HepG2 (cell line): Measurements from ENCODE around the gene SPRY1. TPM values are rescaled to one million over a fixed set of nuclear protein-coding genes. Genes with fewer than 3 reads are reported as not detected.

Experiments
- ATAC-seq: fragments of 200-7000 bp; cut with Tn5 transposase; 3 replicates; pipeline ENCODE4 v1.9.1; 2020; ENCODE audit warnings: mild to moderate bottlenecking, moderate library complexity
- BruUV-seq: library from RNA; stranded (reverse); fragments of 400-500 nt; replicated peaks from 2 replicates; lab custom pipeline; 2021; lab: Mats Ljungman, UMichigan
- CTCF ChIA-PET: fragments of 300-600 bp; formaldehyde crosslinking; extraction: SDS; loops from one replicate; lab custom pipeline; 2021; ENCODE audit warnings: low total read pairs, inconsistent platforms, low intra/inter-chr PET ratio; lab: Yijun Ruan, JAX
- POLR2A ChIA-PET: fragments of 350-600 bp; sonication (Branson Sonifier 250); formaldehyde crosslinking; loops from one replicate; lab custom pipeline; 2020; ENCODE audit warnings: antibody characterized with exemption, inconsistent platforms; lab: Yijun Ruan, JAX
- DNase-seq: peaks from one replicate; pipeline ENCODE4 v3.0.0-alpha.2; 2015; ENCODE audit warnings: low spot score
- FAIRE-seq: peaks from 3 replicates; lab custom pipeline; 2011; peaks lifted over from hg19 to GRCh38; lab: Jason Lieb, UNC
- H2AFZ ChIP-seq: one replicate; pipeline ENCODE4 v1.6.1; 2011; ENCODE audit warnings: low read length, inconsistent platforms
- H3K27ac ChIP-seq: fragments of 300-600 bp; 3 replicates; pipeline ENCODE4 v1.8.0; 2011; ENCODE audit warnings: mixed run types, mild to moderate bottlenecking, mixed read lengths, low read length, inconsistent platforms; ENCODE audit not compliant: insufficient read depth; ENCODE audit errors: extremely low read length
- H3K27me3 ChIP-seq, 2 experiments: fragments of 200-600 bp in 1 of 2; 2 replicates in 1 of 2; 3 replicates in 1 of 2; pipeline versions ENCODE4 v1.6.0 to v1.8.0; 2011; ENCODE audit warnings: low read length in 2 of 2, mild to moderate bottlenecking in 2 of 2, moderate library complexity in 2 of 2, inconsistent platforms in 1 of 2; ENCODE audit not compliant: insufficient read depth in 2 of 2, control insufficient read depth in 1 of 2
- H3K36me3 ChIP-seq, 2 experiments: fragments of 200-600 bp in 1 of 2; replicated peaks in 1 of 2; 2 replicates in 1 of 2; 3 replicates in 1 of 2; pipeline versions ENCODE4 v1.5.1 to v1.8.0; 2011; ENCODE audit warnings: low read length in 2 of 2, inconsistent platforms in 1 of 2; ENCODE audit not compliant: insufficient read depth in 2 of 2, control insufficient read depth in 1 of 2
- H3K4me1 ChIP-seq: 2 replicates; pipeline ENCODE4 v1.5.1; 2012; ENCODE audit warnings: low read length, inconsistent platforms; ENCODE audit not compliant: insufficient read depth
- H3K4me2 ChIP-seq: 2 replicates; pipeline ENCODE4 v1.6.0; 2011; ENCODE audit warnings: low read depth, low read length, inconsistent platforms
- H3K4me3 ChIP-seq, 3 experiments: fragments of 200-600 bp in 1 of 3; sonication (generic), shearing (Covaris generic) in 1 of 3; replicated peaks in 1 of 3; 2 replicates each; pipeline ENCODE4 v1.5.1; 2011 to 2016; ENCODE audit warnings: low read length in 3 of 3, inconsistent platforms in 2 of 3, low read depth in 2 of 3, mild to moderate bottlenecking in 2 of 3, control low read depth in 1 of 3, mixed read lengths in 1 of 3; ENCODE audit not compliant: insufficient read depth in 1 of 3
- H3K79me2 ChIP-seq: one replicate; pipeline ENCODE4 v1.6.1; 2011; ENCODE audit warnings: low read length, inconsistent platforms; ENCODE audit not compliant: insufficient read depth
- H3K9ac ChIP-seq: 2 replicates; pipeline ENCODE4 v1.6.0; 2011; ENCODE audit warnings: mild to moderate bottlenecking, low read depth, low read length, inconsistent platforms; ENCODE audit not compliant: insufficient read depth
- H3K9me3 ChIP-seq: 2 replicates; pipeline ENCODE4 v1.5.1; 2012; ENCODE audit warnings: mild to moderate bottlenecking, low read length
- H4K20me1 ChIP-seq: 2 replicates; pipeline ENCODE4 v1.6.0; 2011; ENCODE audit warnings: inconsistent platforms, mild to moderate bottlenecking, low read length, moderate library complexity; ENCODE audit not compliant: insufficient read depth
- POLR2G ChIP-seq: fragments of 200-400 bp; formaldehyde crosslinking; IDR thresholded peaks from 2 replicates; pipeline ENCODE4 v1.6.1; 2018; ENCODE audit warnings: mild to moderate bottlenecking, low read depth, low read length, moderate library complexity
- ZNF724P ChIP-seq: sonication (generic); formaldehyde crosslinking; IDR thresholded peaks from 2 replicates; pipeline ENCODE4 v1.8.0; 2022; ENCODE audit warnings: missing genetic modification reagents, borderline replicate concordance
- WGBS: methylation state at CpG from one replicate; pipeline ENCODE4 v1.1.6; 2017; ENCODE audit warnings: low lambda C conversion rate; 5-methylcytosine and 5-hydroxymethylcytosine counted together
- in situ Hi-C: cut with HindIII; loops from 2 replicates; pipeline ENCODE4 v1.10.0; 2017; ENCODE audit warnings: low pct_unique_long_range_greater_than_20kb; ENCODE audit not compliant: extremely low pct_ligation_motif_present
- intact Hi-C: fragments of 100-400 bp; cut with micrococcal nuclease; formaldehyde crosslinking; loops from one replicate; pipeline ENCODE4 v1.10.0; 2022; ENCODE audit not compliant: unreplicated experiment
- polyA plus RNA-seq, 8 experiments: library from polyadenylated mRNA; depleted of rRNA in 3 of 8; stranded (reverse) in 7 of 8; unstranded in 1 of 8; fragments of >200 nt; fragmentation: Illumina TruSeq in 4 of 8; extraction: Trizol in 4 of 8; gene quantifications; 2 replicates each; pipeline versions ENCODE4 v1.2.1 to v1.2.3, GENCODE V29; 2011 to 2016; ENCODE audit warnings: low read depth in 4 of 8, missing spikeins in 1 of 8, mixed read lengths in 1 of 8; ENCODE audit not compliant: insufficient read depth in 1 of 8
- total RNA-seq, 5 experiments: library from RNA; depleted of rRNA; stranded (reverse); fragments of >200 nt; fragmentation: Illumina TruSeq; extraction: Trizol; gene quantifications; 2 replicates each; pipeline ENCODE4 v1.2.3, GENCODE V29; 2016; ENCODE audit warnings: low read depth in 1 of 5
- TF ChIP-seq, protein P1 (sequence below): sonication (generic); formaldehyde crosslinking; IDR thresholded peaks from 2 replicates; pipeline ENCODE4 v1.5.1; 2020; ENCODE audit warnings: missing genetic modification reagents, mild to moderate bottlenecking, borderline replicate concordance
- TF ChIP-seq, protein P2 (sequence below): sonication (generic); formaldehyde crosslinking; IDR thresholded peaks from 2 replicates; pipeline ENCODE4 v1.8.1; 2023; ENCODE audit warnings: missing genetic modification reagents, mild to moderate bottlenecking, borderline replicate concordance

The SPRY1 gene
- total and polyA plus RNA-seq, 2 of the 13 experiments (the other 11 are each of a cell fraction or from before 2014, with no cell fraction given): 24.7 to 33.4 TPM

GRCh38 chr4:123359449-123360315 lies 36.9 kb upstream of the SPRY1 start (continued):
- TF ChIP-seq, protein P1, sequence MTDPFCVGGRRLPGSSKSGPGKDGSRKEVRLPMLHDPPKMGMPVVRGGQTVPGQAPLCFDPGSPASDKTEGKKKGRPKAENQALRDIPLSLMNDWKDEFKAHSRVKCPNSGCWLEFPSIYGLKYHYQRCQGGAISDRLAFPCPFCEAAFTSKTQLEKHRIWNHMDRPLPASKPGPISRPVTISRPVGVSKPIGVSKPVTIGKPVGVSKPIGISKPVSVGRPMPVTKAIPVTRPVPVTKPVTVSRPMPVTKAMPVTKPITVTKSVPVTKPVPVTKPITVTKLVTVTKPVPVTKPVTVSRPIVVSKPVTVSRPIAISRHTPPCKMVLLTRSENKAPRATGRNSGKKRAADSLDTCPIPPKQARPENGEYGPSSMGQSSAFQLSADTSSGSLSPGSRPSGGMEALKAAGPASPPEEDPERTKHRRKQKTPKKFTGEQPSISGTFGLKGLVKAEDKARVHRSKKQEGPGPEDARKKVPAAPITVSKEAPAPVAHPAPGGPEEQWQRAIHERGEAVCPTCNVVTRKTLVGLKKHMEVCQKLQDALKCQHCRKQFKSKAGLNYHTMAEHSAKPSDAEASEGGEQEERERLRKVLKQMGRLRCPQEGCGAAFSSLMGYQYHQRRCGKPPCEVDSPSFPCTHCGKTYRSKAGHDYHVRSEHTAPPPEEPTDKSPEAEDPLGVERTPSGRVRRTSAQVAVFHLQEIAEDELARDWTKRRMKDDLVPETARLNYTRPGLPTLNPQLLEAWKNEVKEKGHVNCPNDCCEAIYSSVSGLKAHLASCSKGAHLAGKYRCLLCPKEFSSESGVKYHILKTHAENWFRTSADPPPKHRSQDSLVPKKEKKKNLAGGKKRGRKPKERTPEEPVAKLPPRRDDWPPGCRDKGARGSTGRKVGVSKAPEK (CRISPR knock-in tag): no peak

GRCh38 chr4:123361195-123361861 lies 35.3 kb upstream of the SPRY1 start:
- Histone ChIP-seq H2AFZ (no peak overlapping the region), H3K79me2 (no peaks in the 10 kb centered on the region), H3K36me3 (no peaks in the 10 kb centered on the region), H3K9ac (no peak overlapping the region), H3K27me3 (no peaks in the 10 kb centered on the region), H4K20me1 (no peaks in the 10 kb centered on the region), H3K4me3 (no peak overlapping the region), H3K27ac (no peak overlapping the region), H3K4me2 (no peak overlapping the region), H3K9me3 (no peaks in the 10 kb centered on the region), H3K4me1 (peaks cover 16% of the 10 kb centered on the region)
- in situ Hi-C loops (no loop called here), intact Hi-C loops (no loop called here)
- no peak for DNase-seq
- no peak for ATAC-seq
- ChIA-PET CTCF (no interaction called here), POLR2A (no interaction called here)
- BruUV-seq: no TSS peak
- no peak for TF ChIP-seq POLR2G
- TF ChIP-seq, protein P2, sequence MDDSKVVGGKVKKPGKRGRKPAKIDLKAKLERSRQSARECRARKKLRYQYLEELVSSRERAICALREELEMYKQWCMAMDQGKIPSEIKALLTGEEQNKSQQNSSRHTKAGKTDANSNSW (CRISPR knock-in tag): no peak
- TF ChIP-seq ZNF724P (CRISPR knock-in tag): no peak
- no peak for FAIRE-seq
- 100% methylated on average over 1 of the region's 2 CpGs for WGBS
